AG04450 (cell line): Measurements from ENCODE around the gene CFAP157. TPM values are rescaled to one million over a fixed set of nuclear protein-coding genes. Genes with fewer than 3 reads are reported as not detected.

ENCODE experiments used
- CTCF ChIA-PET: fragments of 300-600, 350-600 bp; formaldehyde crosslinking; extraction: SDS; loops from one replicate; lab custom pipeline; 2022; ENCODE audit warnings: antibody characterized with exemption, inconsistent platforms; lab: Charles Lee
- POLR2A ChIA-PET: fragments of 350-600 bp; formaldehyde crosslinking; extraction: SDS; loops from one replicate; lab custom pipeline; 2021; ENCODE audit warnings: antibody characterized with exemption, inconsistent platforms; lab: Yijun Ruan, JAX
- DNase-seq: peaks from one replicate; pipeline ENCODE4 v3.0.0-alpha.2; 2011; ENCODE audit warnings: low read depth, low spot score
- H3K27ac ChIP-seq: one replicate; pipeline ENCODE4 v1.5.1; 2012; ENCODE audit warnings: low read depth, low read length, control low read depth
- H3K27me3 ChIP-seq: one replicate; pipeline ENCODE4 v1.6.0; 2012; ENCODE audit warnings: low read length; ENCODE audit not compliant: control insufficient read depth, insufficient read depth
- H3K4me3 ChIP-seq: 2 replicates; pipeline ENCODE4 v1.5.1; 2011; ENCODE audit warnings: mild to moderate bottlenecking, low read depth, low read length, control low read depth
- H3K9me3 ChIP-seq: 2 replicates; pipeline ENCODE4 v1.5.1; 2012; ENCODE audit warnings: low read length; ENCODE audit not compliant: control insufficient read depth, insufficient read depth
- CTCF ChIP-seq: IDR thresholded peaks from 2 replicates; pipeline ENCODE4 v1.5.1; 2011; ENCODE audit warnings: low read depth, low read length, control low read depth, inconsistent platforms
- polyA plus RNA-seq: library from polyadenylated mRNA; depleted of rRNA; stranded (reverse); fragments of >200 nt; gene quantifications from 2 replicates; pipeline ENCODE4 v1.2.3, GENCODE V29; 2011

Gene CFAP157
- polyA plus RNA-seq, 1 experiment: not detected

GRCh38 chr9:127664678-127665507 is 41.9 kb upstream of the CFAP157 start:
- ChIA-PET CTCF (no interaction called here), POLR2A (no interaction called here)
- H3K27ac ChIP-seq: no peak overlapping the region
- no peak for DNase-seq
- H3K4me3 ChIP-seq: no peak overlapping the region
- no peaks in the 10 kb centered on the region for H3K9me3 ChIP-seq
- no peaks in the 10 kb centered on the region for H3K27me3 ChIP-seq
- TF ChIP-seq CTCF: no peak

DNA sequence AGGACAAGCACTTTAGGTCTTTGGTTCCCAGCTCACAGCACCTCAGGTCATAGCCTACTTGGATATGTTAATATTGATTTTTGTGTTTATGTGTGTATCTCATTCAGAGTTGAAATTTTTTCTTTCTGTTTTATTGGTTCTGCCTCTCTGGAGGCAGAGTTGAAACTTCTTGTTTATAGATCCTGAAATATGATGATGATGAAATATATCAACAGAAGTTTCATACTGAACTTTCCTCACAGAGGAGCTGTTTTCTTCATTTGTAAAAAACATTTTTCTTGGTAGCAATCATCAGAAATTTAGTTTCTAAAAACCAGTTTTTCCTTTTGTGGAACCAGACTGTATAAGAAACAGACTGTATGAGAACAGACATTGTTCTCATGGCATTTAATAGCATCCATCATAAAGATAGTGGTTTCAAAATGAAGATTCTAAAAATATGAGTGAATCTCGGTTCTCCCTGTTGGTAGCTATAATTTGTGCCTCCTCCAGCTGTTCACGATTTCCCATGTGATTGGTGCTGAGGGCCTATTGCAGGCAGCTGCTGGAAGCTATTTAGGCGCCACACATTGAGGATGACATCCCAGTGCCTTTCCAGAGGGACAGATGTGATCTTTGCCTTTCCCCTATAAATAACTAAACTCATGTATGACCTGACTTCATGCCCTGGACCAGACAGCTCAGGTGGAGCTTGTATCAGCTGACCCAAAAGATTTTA is 39.5 kb upstream of the CFAP157 start:
- CTCF ChIA-PET: interaction anchor here (1.1 to 1.9 kb wide), 2 partner anchors 19 to 67 kb away, joined by 3 to 6 read pairs; partner anchors contain the start of gene TOR2A
- H3K27ac ChIP-seq: no peak overlapping the region

GRCh38 chr9:127667906-127668305 is 38.9 kb upstream of the CFAP157 start:
- POLR2A ChIA-PET: interaction anchor here (0.6 to 1.2 kb wide), 4 partner anchors 25 to 217 kb away, joined by 3 to 5 read pairs (median 4); partner anchors contain the start of genes LRSAM1 and RPL12
- H3K27ac ChIP-seq: no peak overlapping the region
- TF ChIP-seq CTCF: no peak
- CTCF ChIA-PET: interaction anchor here (1.1 to 1.9 kb wide), 2 partner anchors 18 to 67 kb away, joined by 3 to 6 read pairs; partner anchors contain the start of gene TOR2A
- H3K27me3 ChIP-seq: no peaks in the 10 kb centered on the region
- no peak overlapping the region for H3K4me3 ChIP-seq
- DNase-seq: no peak
- H3K9me3 ChIP-seq: no peaks in the 10 kb centered on the region

More for the DNA sequence above, 39.5 kb upstream of the CFAP157 start:
- no peak for TF ChIP-seq CTCF
- H3K27me3 ChIP-seq: no peaks in the 10 kb centered on the region
- no peaks in the 10 kb centered on the region for H3K9me3 ChIP-seq
- POLR2A ChIA-PET: interaction anchor here (0.6 to 1.2 kb wide), 4 partner anchors 24 to 216 kb away, joined by 3 to 5 read pairs (median 4); partner anchors contain the start of genes LRSAM1 and RPL12
- DNase-seq: no peak
- H3K4me3 ChIP-seq: no peak overlapping the region

- CTCF ChIA-PET: no interaction called here
- TF ChIP-seq CTCF: no peak
- Histone ChIP-seq H3K27ac (no peak overlapping the region), H3K27me3 (no peaks in the 10 kb centered on the region), H3K9me3 (no peaks in the 10 kb centered on the region), H3K4me3 (no peak overlapping the region)
- DNase-seq: no peak
- POLR2A ChIA-PET: no interaction called here
These were observed 33.6 kb upstream of the CFAP157 start for GRCh38 chr9:127673234-127673633.

DNA sequence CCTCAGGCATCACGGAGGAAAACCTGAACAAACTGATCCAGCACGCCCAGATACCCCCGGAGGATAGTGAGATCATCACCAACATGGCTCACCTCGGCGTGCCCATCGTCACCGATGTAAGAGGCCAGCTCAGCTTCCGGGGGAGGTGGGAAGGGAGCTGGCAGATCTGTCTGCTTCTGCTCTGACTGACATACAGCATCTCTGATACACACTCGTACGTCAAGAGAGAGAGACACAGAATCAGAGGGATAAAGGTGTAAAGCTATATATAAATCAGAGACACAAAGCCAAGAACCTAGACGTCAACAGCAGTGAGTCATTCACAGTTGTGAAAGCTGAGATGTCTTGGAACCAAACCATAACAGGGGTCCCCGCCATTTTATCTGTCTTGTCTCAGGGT is 30.1 kb upstream of the CFAP157 start:
- Histone ChIP-seq H3K27me3 (no peaks in the 10 kb centered on the region), H3K9me3 (no peaks in the 10 kb centered on the region), H3K27ac (no peak overlapping the region), H3K4me3 (no peak overlapping the region)
- TF ChIP-seq CTCF: no peak
- CTCF ChIA-PET: no interaction called here
- no peak for DNase-seq
- POLR2A ChIA-PET: interaction anchor here (0.5 kb wide), 1 partner anchor 1856 kb away, joined by 3 read pairs; no protein-coding TSS in a partner anchor
